OCI-LY7 (cell line): ENCODE data around the gene GLCCI1. TPM values are rescaled to one million over a fixed set of nuclear protein-coding genes. Genes with fewer than 3 reads are reported as not detected.
A peak's percentile ranks its signal among the peaks of the same experiment; 100 is the strongest.

ENCODE experiments used
- BruUV-seq: library from RNA; stranded (reverse); fragments of 400-500 nt; replicated peaks from 2 replicates; lab custom pipeline; 2021; lab: Mats Ljungman, UMichigan
- CTCF ChIA-PET: fragments of 300-600 bp; sonication (Branson Sonifier 250); formaldehyde crosslinking; loops from one replicate; lab custom pipeline; 2022; ENCODE audit warnings: antibody characterized with exemption; ENCODE audit not compliant: unreplicated experiment; lab: Charles Lee
- POLR2A ChIA-PET: fragments of 300-600 bp; sonication (Branson Sonifier 250); formaldehyde crosslinking; loops from one replicate; lab custom pipeline; 2022; ENCODE audit warnings: antibody characterized with exemption; lab: Charles Lee
- DNase-seq: peaks from one replicate; pipeline ENCODE4 v3.0.0-alpha.2; 2015; ENCODE audit warnings: low spot score
- H2AFZ ChIP-seq: fragments of 200-600 bp; sonication (generic), shearing (Covaris generic); 2 replicates; pipeline ENCODE4 v1.6.1; 2014; ENCODE audit warnings: mild to moderate bottlenecking, antibody characterized with exemption, low read length, moderate library complexity
- H3K27ac ChIP-seq: fragments of 200-600 bp; sonication (generic); 2 replicates; pipeline ENCODE4 v1.5.1; 2014; ENCODE audit warnings: mixed run types, low read depth, mild to moderate bottlenecking, moderate library complexity, low read length, inconsistent platforms; ENCODE audit not compliant: poor library complexity, severe bottlenecking
- H3K36me3 ChIP-seq: fragments of 200-600 bp; sonication (generic); 2 replicates; pipeline ENCODE4 v1.6.1; 2014; ENCODE audit warnings: mild to moderate bottlenecking, antibody characterized with exemption, low read length, moderate library complexity, mixed read lengths; ENCODE audit not compliant: insufficient read depth
- H3K4me1 ChIP-seq: fragments of 200-600 bp; sonication (generic); 2 replicates; pipeline ENCODE4 v1.5.1; 2014; ENCODE audit warnings: mild to moderate bottlenecking, low read length; ENCODE audit not compliant: insufficient read depth, poor library complexity, severe bottlenecking
- H3K4me2 ChIP-seq: fragments of 200-600 bp; sonication (generic); 2 replicates; pipeline ENCODE4 v1.6.1; 2014; ENCODE audit warnings: mild to moderate bottlenecking, low read length
- H3K4me3 ChIP-seq: fragments of 200-600 bp; sonication (generic); 2 replicates; pipeline ENCODE4 v1.5.1; 2014; ENCODE audit warnings: mild to moderate bottlenecking, low read depth, low read length; ENCODE audit not compliant: poor library complexity, severe bottlenecking
- H3K79me2 ChIP-seq: fragments of 200-600 bp; sonication (generic); 2 replicates; pipeline ENCODE4 v1.6.1; 2016; ENCODE audit warnings: low read depth, mild to moderate bottlenecking, low read length, moderate library complexity, mixed read lengths; ENCODE audit not compliant: insufficient read depth
- H3K9me2 ChIP-seq: fragments of 200-600 bp; sonication (generic); 2 replicates; pipeline ENCODE4 v1.6.1; 2016; ENCODE audit warnings: mild to moderate bottlenecking, low read length, mixed read lengths; ENCODE audit not compliant: insufficient read depth
- H3K9me3 ChIP-seq: fragments of 200-600 bp; sonication (generic); 2 replicates; pipeline ENCODE4 v1.6.1; 2014; ENCODE audit warnings: mild to moderate bottlenecking, mixed run types, low read length, mixed read lengths
- H4K20me1 ChIP-seq: fragments of 200-600 bp; sonication (generic); 2 replicates; pipeline ENCODE4 v1.6.1; 2014; ENCODE audit warnings: mild to moderate bottlenecking, antibody characterized with exemption, low read length, moderate library complexity, mixed read lengths; ENCODE audit not compliant: insufficient read depth
- EZH2phosphoT487 ChIP-seq: fragments of 200-600 bp; sonication (generic); IDR thresholded peaks from 2 replicates; pipeline ENCODE4 v1.6.1; 2018; ENCODE audit warnings: low read depth, borderline replicate concordance, mild to moderate bottlenecking, mixed run types, antibody characterized with exemption, low read length, moderate library complexity, mixed read lengths
- intact Hi-C: fragments of 100-400 bp; cut with micrococcal nuclease; formaldehyde crosslinking; loops from one replicate; pipeline ENCODE4 v1.10.0; 2022; ENCODE audit not compliant: unreplicated experiment
- total RNA-seq, 2 experiments: library from RNA; depleted of rRNA in 1 of 2; stranded (reverse); fragments of >200 nt in 1 of 2; shearing (Covaris generic) in 1 of 2; gene quantifications; 2 replicates each; pipeline ENCODE4 v1.2.3, GENCODE V29; 2014 to 2022
- TF ChIP-seq, protein P1 (sequence below): fragments of 200-600 bp; sonication (generic); conservative IDR thresholded peaks from 2 replicates; pipeline ENCODE4 v1.5.1; 2014; ENCODE audit warnings: mild to moderate bottlenecking, antibody characterized with exemption, low read length, moderate library complexity, mixed read lengths

The GLCCI1 gene
- total RNA-seq, 2 experiments from 2014 or later = 21.3 to 85.6 TPM

DNA sequence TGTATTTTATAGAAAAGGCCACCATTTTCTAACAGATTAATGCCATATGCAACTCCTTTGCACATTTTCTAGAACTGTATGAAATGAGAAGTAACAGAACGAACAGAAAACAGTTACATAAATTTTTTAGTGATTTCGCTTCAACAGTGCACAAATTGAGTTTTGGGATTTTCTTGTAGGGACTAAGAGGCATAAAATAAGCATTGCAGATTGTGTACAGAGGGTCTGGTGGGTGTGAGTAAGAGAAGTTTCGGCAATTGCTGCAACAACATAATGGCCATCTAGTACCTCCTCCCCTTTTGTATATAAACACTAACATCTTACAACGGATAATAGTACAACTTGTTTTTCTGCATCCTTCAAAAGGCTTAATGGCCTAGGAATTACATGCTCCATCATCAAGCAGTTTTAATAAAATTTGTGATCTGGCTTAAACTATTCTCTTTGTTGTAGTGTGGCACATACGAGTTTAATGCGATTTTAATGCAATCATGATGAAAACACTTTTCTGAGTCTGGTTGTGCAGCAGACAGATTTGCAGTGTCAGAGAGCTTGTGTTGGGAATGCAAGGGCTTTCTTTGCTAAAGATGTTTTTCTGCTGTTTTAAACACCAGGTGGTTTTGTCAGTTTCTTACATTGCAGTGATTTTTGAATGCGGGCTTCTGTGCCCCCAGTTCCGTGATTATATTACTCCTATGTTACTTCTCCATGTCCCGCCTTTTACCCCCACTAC lies 2.9 kb downstream of the GLCCI1 start:
- no peak overlapping the region for H2AFZ ChIP-seq
- H3K9me2 ChIP-seq = no peaks in the 10 kb centered on the region
- H3K36me3 ChIP-seq = peaks cover 14% of the 10 kb centered on the region
- CTCF ChIA-PET = no interaction called here
- peaks cover 68% of the 10 kb centered on the region for H3K79me2 ChIP-seq
- H3K4me1 ChIP-seq = peaks cover 36% of the 10 kb centered on the region
- 0 out of 2 replicates have a peak, but pooled peaks cover 5% of the 10 kb centered on the region for H3K9me3 ChIP-seq
- TF ChIP-seq, protein P1, sequence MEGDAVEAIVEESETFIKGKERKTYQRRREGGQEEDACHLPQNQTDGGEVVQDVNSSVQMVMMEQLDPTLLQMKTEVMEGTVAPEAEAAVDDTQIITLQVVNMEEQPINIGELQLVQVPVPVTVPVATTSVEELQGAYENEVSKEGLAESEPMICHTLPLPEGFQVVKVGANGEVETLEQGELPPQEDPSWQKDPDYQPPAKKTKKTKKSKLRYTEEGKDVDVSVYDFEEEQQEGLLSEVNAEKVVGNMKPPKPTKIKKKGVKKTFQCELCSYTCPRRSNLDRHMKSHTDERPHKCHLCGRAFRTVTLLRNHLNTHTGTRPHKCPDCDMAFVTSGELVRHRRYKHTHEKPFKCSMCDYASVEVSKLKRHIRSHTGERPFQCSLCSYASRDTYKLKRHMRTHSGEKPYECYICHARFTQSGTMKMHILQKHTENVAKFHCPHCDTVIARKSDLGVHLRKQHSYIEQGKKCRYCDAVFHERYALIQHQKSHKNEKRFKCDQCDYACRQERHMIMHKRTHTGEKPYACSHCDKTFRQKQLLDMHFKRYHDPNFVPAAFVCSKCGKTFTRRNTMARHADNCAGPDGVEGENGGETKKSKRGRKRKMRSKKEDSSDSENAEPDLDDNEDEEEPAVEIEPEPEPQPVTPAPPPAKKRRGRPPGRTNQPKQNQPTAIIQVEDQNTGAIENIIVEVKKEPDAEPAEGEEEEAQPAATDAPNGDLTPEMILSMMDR = no peak; the same call in 1 of the 2 replicates
- TF ChIP-seq EZH2phosphoT487 = no peak
- intact Hi-C loops = loop anchor here (1.0 to 5.0 kb wide), 6 partner anchors 51 to 714 kb away; partner anchors contain the start of gene MIOS
- H3K4me3 ChIP-seq = peak overlapping the region; percentile 72
- BruUV-seq = no TSS peak
- H3K4me2 ChIP-seq = peak overlapping the region; percentile 82
- POLR2A ChIA-PET = interaction anchor here (0.9 to 10.0 kb wide), 5 partner anchors 8 to 252 kb away, joined by 3 to 69 read pairs (median 6); no protein-coding TSS in a partner anchor
- H3K27ac ChIP-seq = peak overlapping the region; percentile 87
- peak; percentile 25 for DNase-seq
- H4K20me1 ChIP-seq = peaks cover 5% of the 10 kb centered on the region; the same call in 1 of the 2 replicates

DNA sequence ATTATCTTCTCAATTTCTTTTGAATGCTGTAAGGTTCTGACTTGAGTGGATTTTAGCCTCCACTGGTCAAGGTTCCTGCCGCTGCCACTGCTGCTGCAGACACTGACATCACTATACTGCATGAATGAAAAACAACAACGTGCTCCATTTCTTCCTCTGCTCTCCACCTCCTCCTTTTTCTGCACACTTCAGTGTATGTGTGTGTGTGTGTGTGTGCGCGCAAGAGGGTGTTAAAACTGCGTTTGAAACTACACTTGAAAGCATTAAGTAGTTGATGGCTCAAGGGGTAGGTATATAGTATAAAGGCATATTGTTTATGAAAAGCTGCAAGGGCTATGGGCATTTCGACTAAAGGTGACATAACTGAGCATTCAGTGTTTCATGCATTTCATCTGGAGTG lies 3.5 kb downstream of the GLCCI1 start:
- peak overlapping the region; percentile 72 for H3K4me3 ChIP-seq
- no peak overlapping the region for H2AFZ ChIP-seq
- H3K36me3 ChIP-seq = peaks cover 14% of the 10 kb centered on the region
- H3K79me2 ChIP-seq = peaks cover 74% of the 10 kb centered on the region
- peak; percentile 52 for DNase-seq
- intact Hi-C loops = loop anchor here (5.0 kb wide), 4 partner anchors 200 to 715 kb away; partner anchors contain the start of gene MIOS
- H3K4me2 ChIP-seq = peak overlapping the region; percentile 82
- H4K20me1 ChIP-seq = peaks cover 8% of the 10 kb centered on the region; the same call in 1 of the 2 replicates
- peak overlapping the region; percentile 87 for H3K27ac ChIP-seq
- H3K9me3 ChIP-seq = 0 out of 2 replicates have a peak, but pooled peaks cover 5% of the 10 kb centered on the region
- ChIA-PET CTCF (interaction anchor here (0.6 kb wide), 1 partner anchor 63 kb away, joined by 3 read pairs; no protein-coding TSS in a partner anchor), POLR2A (interaction anchor here (0.9 to 2.1 kb wide), 8 partner anchors 11 to 115 kb away, joined by 3 to 14 read pairs (median 4); no protein-coding TSS in a partner anchor)
- peaks cover 35% of the 10 kb centered on the region for H3K4me1 ChIP-seq
- no TSS peak for BruUV-seq
- no peaks in the 10 kb centered on the region for H3K9me2 ChIP-seq
- TF ChIP-seq, protein P1 = no peak
- TF ChIP-seq EZH2phosphoT487 = no peak
